ENCODE measurements around the gene VPS9D1.
A peak's percentile ranks its signal among the peaks of the same experiment; 100 is the strongest.
"Not testable (repeated sequence)": the region's sequence is repeated elsewhere in the genome, so short reads cannot be mapped to it uniquely, and the experiment has no call there.

The VPS9D1 gene

DNA sequence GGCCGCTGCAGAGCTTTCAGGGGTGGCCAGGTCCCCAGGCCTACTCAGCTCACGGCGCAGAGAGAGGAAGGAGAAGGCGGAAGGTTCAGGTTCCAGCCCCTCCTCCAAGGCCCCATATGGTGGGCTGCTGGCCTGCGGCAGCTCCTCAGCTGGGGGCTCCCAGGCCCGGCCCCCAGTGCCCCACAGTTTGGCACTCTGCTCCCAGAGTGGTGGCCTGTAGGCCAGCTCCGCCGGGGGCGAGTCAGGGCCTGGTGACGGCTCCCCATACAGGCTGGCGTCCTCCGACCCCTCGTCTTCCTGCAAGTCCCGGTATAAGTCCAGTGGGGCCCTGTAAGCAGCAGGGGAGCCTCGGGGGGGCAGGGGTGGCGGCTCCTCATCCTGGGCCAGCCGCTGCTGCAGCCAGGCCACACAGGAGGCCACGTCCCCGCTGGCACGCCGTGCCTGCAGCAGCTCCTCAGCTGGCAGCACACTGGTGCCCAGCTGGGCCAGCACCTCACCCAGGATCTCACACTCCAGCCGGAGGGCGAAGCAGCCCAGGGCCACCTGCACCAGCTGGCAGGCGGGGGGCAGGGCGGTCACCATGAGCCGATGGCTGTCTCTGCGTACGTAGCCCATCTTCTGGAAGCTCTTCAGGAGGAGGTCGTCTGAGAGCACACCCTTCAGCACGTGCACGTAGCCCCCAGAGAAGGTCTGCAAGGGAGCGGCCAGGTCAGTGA lies 22.9 kb downstream of the VPS9D1 start:
- no peaks in the 10 kb centered on the region for H3K9me3 ChIP-seq (ENCODE audit: severe bottlenecking)
- H3K4me3 ChIP-seq (ENCODE audit: low read depth, low read length) = no peak overlapping the region
- no peak for DNase-seq
- TF ChIP-seq, protein P1, sequence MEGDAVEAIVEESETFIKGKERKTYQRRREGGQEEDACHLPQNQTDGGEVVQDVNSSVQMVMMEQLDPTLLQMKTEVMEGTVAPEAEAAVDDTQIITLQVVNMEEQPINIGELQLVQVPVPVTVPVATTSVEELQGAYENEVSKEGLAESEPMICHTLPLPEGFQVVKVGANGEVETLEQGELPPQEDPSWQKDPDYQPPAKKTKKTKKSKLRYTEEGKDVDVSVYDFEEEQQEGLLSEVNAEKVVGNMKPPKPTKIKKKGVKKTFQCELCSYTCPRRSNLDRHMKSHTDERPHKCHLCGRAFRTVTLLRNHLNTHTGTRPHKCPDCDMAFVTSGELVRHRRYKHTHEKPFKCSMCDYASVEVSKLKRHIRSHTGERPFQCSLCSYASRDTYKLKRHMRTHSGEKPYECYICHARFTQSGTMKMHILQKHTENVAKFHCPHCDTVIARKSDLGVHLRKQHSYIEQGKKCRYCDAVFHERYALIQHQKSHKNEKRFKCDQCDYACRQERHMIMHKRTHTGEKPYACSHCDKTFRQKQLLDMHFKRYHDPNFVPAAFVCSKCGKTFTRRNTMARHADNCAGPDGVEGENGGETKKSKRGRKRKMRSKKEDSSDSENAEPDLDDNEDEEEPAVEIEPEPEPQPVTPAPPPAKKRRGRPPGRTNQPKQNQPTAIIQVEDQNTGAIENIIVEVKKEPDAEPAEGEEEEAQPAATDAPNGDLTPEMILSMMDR (IDR thresholded peaks at IDR 0.05; ENCODE audit: low read depth, low read length) = no peak
- peak overlapping the region; percentile 29; the same call in 1 of the 2 replicates for H3K27ac ChIP-seq
- no peaks in the 10 kb centered on the region for H3K27me3 ChIP-seq (ENCODE audit: insufficient read depth, low read depth, severe bottlenecking)
- no peaks in the 10 kb centered on the region; the same call in 1 of the 2 replicates for H3K36me3 ChIP-seq

DNA sequence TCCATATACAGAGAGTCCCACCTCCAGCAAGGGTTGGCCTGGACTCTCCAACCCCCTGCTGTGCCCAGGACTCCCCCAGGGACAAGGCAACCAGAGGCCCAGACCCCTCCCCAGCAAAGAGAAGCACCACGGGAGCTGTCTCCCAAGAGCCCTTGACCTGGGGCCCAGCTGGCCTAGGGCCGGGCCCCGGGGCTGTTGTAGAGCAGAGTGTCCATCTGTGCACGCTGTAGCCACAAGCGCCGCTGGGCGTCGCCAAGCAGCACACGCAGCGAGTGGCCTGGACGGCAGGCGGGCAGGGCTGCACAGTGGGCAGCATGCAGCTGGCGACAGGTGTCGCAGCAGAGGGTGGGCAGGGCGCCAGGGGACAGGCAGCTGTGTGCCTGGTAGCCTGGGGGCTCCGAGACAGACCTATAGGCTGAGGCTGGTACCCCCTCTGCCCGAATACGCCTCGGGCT lies 23.5 kb downstream of the VPS9D1 start:
- no peaks in the 10 kb centered on the region for H3K9me3 ChIP-seq (ENCODE audit: severe bottlenecking)
- H3K27me3 ChIP-seq (ENCODE audit: insufficient read depth, low read depth, severe bottlenecking) = no peaks in the 10 kb centered on the region
- H3K27ac ChIP-seq = peak overlapping the region; percentile 29; the same call in 1 of the 2 replicates
- no peaks in the 10 kb centered on the region; the same call in 1 of the 2 replicates for H3K36me3 ChIP-seq
- DNase-seq = peak; percentile 49
- H3K4me3 ChIP-seq (ENCODE audit: low read depth, low read length) = no peak overlapping the region
- TF ChIP-seq, protein P1 (IDR thresholded peaks at IDR 0.05; ENCODE audit: low read depth, low read length) = peak; percentile 45; the same call in 1 of the 2 replicates

DNA sequence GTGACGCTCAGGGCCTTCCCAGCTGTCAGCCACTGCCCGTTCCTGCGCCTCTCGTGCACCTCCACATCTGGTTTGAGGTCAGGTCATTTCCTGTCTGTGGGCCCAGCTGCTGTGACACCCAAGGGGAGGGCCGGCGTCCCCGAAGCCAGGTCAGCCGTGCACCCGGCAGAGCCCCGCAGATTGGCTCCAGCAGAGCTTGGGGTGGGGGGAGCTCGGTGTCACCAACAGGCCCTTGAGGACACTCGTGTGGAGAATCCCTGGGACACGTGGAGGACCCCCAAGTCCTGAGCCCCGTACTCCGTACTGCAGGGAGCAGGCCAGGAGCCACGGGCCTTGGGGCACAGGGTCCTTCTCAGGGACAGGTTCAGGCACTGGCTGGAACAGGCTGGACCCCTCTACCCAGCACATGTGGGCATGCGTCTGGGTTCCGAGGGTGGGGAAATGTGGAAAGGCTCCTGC lies 24.0 kb downstream of the VPS9D1 start:
- Histone ChIP-seq H3K27ac (peak overlapping the region; percentile 23; the same call in 1 of the 2 replicates), H3K9me3 (ENCODE audit: severe bottlenecking) (no peaks in the 10 kb centered on the region), H3K27me3 (ENCODE audit: insufficient read depth, low read depth, severe bottlenecking) (no peaks in the 10 kb centered on the region), H3K4me3 (ENCODE audit: low read depth, low read length) (no peak overlapping the region), H3K36me3 (no peaks in the 10 kb centered on the region; the same call in 1 of the 2 replicates)
- DNase-seq = no peak
- TF ChIP-seq, protein P1 (IDR thresholded peaks at IDR 0.05; ENCODE audit: low read depth, low read length) = no peak

DNA sequence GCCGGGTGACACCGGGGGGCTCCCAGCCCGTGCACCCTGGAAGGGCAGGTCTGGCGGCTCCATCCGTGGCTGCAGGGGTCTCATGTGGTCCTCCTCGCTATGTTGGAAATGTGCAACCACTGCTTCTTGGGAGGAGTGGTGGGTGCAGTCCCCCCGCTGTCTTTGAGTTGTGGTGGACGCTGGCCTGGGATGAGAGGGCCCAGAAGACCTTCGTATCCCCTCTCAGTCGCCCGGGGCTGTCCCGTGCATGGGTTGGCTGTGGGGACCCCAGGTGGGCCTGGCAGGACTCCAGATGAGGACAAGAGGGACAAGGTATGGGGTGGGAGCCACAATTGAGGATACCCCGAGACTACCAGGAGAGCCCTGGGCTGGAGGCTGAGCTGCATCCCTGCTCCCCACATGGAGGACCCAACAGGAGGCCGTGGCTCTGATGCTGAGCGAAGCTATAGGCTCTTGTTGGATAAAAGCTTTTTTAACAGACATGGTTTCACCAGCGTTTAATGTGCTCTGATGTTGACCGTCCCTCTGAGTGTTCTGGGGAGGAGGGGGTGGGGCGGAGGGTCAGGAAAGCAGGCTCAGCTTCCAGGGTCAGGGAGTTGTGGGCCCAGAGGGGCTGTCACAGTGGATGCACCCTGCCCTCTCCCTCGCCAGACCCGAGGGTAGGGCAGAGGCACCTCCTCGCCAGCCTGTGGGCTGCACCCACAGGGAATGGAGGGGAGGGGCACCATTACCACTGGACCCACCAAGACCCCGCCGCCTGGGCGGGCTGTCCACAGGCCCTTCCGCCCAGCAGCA lies 24.6 kb downstream of the VPS9D1 start:
- TF ChIP-seq, protein P1 (IDR thresholded peaks at IDR 0.05; ENCODE audit: low read depth, low read length) = no peak
- no peaks in the 10 kb centered on the region for H3K27me3 ChIP-seq (ENCODE audit: insufficient read depth, low read depth, severe bottlenecking)
- no peaks in the 10 kb centered on the region for H3K9me3 ChIP-seq (ENCODE audit: severe bottlenecking)
- no peak for DNase-seq
- no peak overlapping the region for H3K4me3 ChIP-seq (ENCODE audit: low read depth, low read length)
- peaks cover 2% of the 10 kb centered on the region; the same call in 1 of the 2 replicates for H3K36me3 ChIP-seq
- no peak overlapping the region for H3K27ac ChIP-seq

DNA sequence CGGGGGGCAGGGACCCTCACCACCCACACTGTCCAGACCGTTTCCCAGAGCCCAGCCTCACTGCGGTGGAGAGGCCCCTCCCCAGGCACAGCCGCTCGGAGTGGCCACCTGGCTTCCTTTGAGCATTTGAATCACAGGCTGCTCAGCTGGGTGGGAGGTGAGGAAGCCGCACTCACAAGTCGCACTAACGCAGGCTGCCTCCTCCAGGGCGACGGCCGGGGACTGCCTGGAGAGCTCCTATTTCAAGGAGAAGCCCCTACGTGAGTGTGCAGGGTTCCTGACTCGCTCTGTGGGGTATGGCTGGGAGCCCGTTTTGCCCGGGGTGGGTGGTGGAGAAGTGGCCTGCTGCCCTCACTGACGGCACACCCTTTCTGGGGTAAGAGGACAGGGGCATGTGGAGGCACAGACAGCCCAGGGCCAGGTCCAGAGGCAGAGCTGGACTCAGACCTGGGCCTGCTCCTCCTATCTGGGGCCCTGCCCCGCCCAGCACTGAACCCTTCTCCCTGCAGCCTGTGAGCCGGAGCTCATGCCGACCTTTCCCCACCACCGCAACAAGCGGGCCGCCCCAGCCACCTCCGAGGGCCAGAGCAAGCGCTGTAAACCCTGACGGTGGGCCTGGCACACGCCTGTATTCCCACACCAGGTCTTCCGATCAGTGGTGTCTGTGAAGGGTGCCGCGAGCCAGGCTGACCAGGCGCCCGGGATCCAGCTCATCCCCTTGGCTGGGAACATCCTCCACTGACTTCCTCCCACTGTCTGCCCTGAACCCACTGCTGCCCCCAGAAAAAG lies 25.4 kb downstream of the VPS9D1 start:
- TF ChIP-seq, protein P1 (IDR thresholded peaks at IDR 0.05; ENCODE audit: low read depth, low read length) = no peak
- H3K27ac ChIP-seq = no peak overlapping the region
- H3K9me3 ChIP-seq (ENCODE audit: severe bottlenecking) = no peaks in the 10 kb centered on the region
- no peak for DNase-seq
- H3K27me3 ChIP-seq (ENCODE audit: insufficient read depth, low read depth, severe bottlenecking) = no peaks in the 10 kb centered on the region
- no peak overlapping the region for H3K4me3 ChIP-seq (ENCODE audit: low read depth, low read length)
- H3K36me3 ChIP-seq = peaks cover 5% of the 10 kb centered on the region; the same call in 1 of the 2 replicates

DNA sequence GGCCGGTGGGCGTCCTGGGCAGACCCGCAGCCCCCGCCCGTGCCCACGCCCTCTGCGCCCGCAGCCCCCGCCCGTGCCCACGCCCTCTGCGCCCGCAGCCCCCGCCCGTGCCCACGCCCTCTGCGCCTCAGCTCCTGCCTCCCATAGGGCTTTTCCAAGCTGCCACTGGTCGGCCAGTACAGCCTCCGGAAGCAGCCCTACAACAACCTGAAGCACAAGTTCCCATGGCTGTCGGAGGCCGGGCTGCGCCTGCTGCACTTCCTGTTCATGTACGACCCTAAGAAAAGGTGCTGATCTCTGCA lies 26.0 kb downstream of the VPS9D1 start:
- H3K27me3 ChIP-seq (ENCODE audit: insufficient read depth, low read depth, severe bottlenecking); H3K27ac ChIP-seq; H3K9me3 ChIP-seq (ENCODE audit: severe bottlenecking); DNase-seq; H3K4me3 ChIP-seq (ENCODE audit: low read depth, low read length); H3K36me3 ChIP-seq: not testable (repeated sequence)

Data from WERI-Rb-1 (cell line).